Left ventricle myocardium inferior (tissue), 1 donor: ENCODE results near the gene ADAM33. TPM values are rescaled to one million over a fixed set of nuclear protein-coding genes. Genes with fewer than 3 reads are reported as not detected.

Experiments used
- DNase-seq: peaks from one replicate; pipeline ENCODE4 v3.0.0-alpha.2; 2020
- H3K27ac ChIP-seq: fragments of 200-600 bp; replicated peaks from 2 replicates; pipeline ENCODE4 v1.8.0; 2021
- H3K27me3 ChIP-seq: fragments of 200-600 bp; 2 replicates; pipeline ENCODE4 v1.8.0; 2021; ENCODE audit warnings: low read depth
- H3K36me3 ChIP-seq: fragments of 200-600 bp; 2 replicates; pipeline ENCODE4 v1.8.0; 2021
- H3K4me1 ChIP-seq: fragments of 200-600 bp; 2 replicates; pipeline ENCODE4 v1.8.0; 2021
- H3K4me3 ChIP-seq: fragments of 200-600 bp; 2 replicates; pipeline ENCODE4 v1.8.0; 2021; ENCODE audit warnings: mild to moderate bottlenecking, moderate library complexity
- H3K9me3 ChIP-seq: fragments of 200-600 bp; replicated peaks from 2 replicates; pipeline ENCODE4 v1.8.0; 2021
- CTCF ChIP-seq: fragments of 200-600 bp; IDR thresholded peaks from 2 replicates; pipeline ENCODE4 v1.8.0; 2021; ENCODE audit warnings: antibody characterized with exemption, mild to moderate bottlenecking, borderline replicate concordance
- intact Hi-C: fragments of 100-400 bp; cut with micrococcal nuclease; formaldehyde crosslinking; loops from one replicate; pipeline ENCODE4 v1.11.0; 2022
- total RNA-seq: library from RNA; stranded (reverse); fragmentation: NEBNext Ultra II Directional; extraction: Animal tissue kit (Norgen Biotek cat#: 25700); gene quantifications from one replicate; pipeline ENCODE4 v1.2.1, GENCODE V29; 2021
- donor health status: DM: no; HTN: yes; CAD: no; lungs with severe emphysema.

The ADAM33 gene
- total RNA-seq, 1 donor from 2014 or later, result 10.8 TPM

DNA sequence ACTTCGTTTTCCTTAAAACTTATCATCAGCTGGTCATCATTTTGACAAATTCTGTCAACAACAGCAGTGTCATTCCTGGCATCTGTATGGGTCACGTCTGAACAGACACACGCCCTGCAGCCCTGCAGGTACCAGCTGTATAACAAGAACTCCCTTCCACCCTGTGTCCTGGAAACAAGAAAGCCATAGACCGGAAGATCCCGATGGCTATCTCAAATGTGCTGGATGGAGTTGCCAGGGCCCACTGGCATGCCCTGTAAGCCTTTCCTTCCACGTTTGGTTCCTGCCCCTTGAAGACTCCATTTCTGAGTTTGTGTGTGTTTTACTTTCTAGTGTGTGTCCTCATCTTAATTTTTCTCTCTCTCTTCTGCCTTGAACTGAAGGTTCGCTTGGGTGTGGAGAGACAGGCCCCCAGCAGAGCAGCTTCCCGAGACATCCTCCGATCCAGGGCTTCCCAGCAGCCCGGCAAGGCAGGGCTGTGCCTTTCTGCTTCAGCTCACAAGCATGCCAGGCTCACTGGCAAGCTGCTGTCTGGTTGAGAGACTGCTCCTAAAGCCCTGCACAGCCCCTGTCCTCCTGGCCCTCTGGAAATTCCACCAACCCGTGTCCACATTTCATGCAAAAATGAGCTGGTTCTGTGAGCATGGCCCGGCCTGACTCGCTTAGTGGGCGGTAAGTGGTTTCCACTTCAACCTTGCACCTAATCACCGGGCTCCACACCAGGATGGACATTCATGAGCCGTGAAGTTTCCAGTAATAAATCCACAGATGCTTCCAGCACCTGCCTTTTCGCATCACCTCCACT lies 27.3 kb downstream of the ADAM33 start:
- Histone ChIP-seq H3K4me3 (no peak overlapping the region), H3K27me3 (peaks cover 24% of the 10 kb centered on the region), H3K4me1 (no peaks in the 10 kb centered on the region), H3K36me3 (peaks cover 10% of the 10 kb centered on the region), H3K9me3 (peaks cover 6% of the 10 kb centered on the region), H3K27ac (no peak overlapping the region)
- DNase-seq, result no peak
- intact Hi-C loops, result no loop called here
- TF ChIP-seq CTCF, result no peak

DNA sequence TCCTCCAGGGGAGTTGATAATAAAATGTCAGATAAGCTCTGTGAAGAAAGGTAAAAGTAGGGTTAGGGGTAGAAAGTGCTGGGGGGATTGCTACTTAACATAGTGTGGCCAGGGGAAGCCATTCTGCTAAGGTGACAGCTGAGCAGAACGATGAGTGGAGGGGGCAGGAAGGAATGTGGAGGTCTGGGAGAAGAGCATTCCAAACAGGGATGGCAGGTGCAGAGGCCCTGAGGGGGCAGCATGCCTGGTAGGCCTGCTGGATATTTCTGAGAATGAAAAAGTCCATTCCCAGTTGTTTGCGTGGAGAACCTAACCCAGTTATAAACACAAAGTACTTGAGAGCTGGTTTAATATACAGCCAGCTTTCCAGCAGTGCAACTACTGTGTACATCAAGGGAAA lies 27.9 kb downstream of the ADAM33 start:
- H3K9me3 ChIP-seq, result peaks cover 6% of the 10 kb centered on the region
- H3K27ac ChIP-seq, result no peak overlapping the region
- no peak for DNase-seq
- intact Hi-C loops, result no loop called here
- H3K27me3 ChIP-seq, result peaks cover 18% of the 10 kb centered on the region
- H3K36me3 ChIP-seq, result peaks cover 16% of the 10 kb centered on the region
- H3K4me3 ChIP-seq, result no peak overlapping the region
- TF ChIP-seq CTCF, result no peak
- no peaks in the 10 kb centered on the region for H3K4me1 ChIP-seq

DNA sequence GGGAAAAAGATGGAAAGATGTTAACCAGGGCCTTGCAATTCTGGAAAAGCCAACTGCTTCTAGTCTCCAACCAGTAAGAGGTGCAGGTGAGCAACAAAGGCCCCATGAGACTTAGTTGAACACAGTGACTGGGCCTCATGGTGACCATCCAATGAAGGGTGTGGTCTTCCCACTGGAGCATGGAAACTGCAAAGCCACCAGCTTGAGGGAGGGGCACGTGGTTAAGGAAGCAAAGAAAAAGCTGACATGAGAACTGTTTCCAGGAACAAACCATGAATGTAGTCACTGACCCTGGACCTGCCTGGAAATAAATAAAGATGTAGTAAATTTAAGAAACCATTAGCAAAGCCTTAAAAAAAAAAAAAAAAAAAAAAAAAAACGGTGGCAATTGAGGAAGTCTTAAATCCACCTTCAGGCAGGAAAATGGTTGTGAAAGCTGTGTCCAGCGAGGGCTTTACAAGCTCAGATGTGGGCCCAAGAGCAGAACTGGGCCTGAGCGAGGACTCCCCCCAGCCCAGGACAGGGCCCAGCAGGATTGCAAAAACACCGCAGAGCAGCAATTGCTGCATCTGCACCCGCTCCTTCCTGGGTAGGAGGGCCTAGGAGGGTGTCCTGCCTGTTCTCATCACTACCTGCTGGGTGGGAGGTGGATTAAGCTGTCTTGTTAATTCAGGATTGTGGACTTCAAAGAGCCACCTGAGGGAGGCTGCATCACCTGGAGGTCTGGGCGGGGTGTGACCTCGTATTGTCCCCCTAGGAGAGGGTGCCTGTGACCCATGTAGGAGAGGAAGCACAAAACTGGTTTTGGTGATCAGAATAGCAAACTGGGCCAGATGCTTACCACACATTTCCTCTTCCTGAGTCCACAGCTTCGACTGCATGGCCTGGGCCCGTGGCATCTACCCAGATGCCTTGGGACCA lies 28.9 kb downstream of the ADAM33 start:
- Histone ChIP-seq H3K9me3 (peaks cover 6% of the 10 kb centered on the region), H3K27me3 (peaks cover 8% of the 10 kb centered on the region), H3K4me1 (no peaks in the 10 kb centered on the region), H3K4me3 (no peak overlapping the region), H3K36me3 (peaks cover 26% of the 10 kb centered on the region), H3K27ac (no peak overlapping the region)
- DNase-seq, result no peak
- TF ChIP-seq CTCF, result no peak
- intact Hi-C loops, result no loop called here

DNA sequence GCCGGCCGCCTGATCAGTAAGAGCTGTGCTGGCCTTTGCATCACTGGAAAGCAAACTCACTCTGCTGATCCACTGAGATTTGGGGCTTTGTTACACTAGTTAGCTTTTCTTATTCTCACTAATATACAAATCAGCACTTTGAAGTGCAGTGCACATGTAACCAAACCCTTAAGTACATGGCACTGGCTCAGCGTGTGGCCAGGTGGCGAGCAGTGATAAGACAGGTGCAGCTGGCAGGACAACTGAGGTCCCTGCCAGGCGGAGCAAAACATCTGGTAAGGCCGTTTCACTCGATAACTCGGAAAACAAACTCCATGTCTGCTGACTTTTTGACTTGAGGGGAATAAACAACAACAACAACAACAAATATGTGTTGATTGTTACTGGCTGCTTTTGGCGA lies 29.6 kb downstream of the ADAM33 start:
- Histone ChIP-seq H3K4me3 (no peak overlapping the region), H3K27me3 (peaks cover 1% of the 10 kb centered on the region), H3K4me1 (no peaks in the 10 kb centered on the region), H3K27ac (no peak overlapping the region), H3K36me3 (peaks cover 33% of the 10 kb centered on the region), H3K9me3 (peaks cover 6% of the 10 kb centered on the region)
- no peak for TF ChIP-seq CTCF
- intact Hi-C loops, result no loop called here
- DNase-seq, result no peak

DNA sequence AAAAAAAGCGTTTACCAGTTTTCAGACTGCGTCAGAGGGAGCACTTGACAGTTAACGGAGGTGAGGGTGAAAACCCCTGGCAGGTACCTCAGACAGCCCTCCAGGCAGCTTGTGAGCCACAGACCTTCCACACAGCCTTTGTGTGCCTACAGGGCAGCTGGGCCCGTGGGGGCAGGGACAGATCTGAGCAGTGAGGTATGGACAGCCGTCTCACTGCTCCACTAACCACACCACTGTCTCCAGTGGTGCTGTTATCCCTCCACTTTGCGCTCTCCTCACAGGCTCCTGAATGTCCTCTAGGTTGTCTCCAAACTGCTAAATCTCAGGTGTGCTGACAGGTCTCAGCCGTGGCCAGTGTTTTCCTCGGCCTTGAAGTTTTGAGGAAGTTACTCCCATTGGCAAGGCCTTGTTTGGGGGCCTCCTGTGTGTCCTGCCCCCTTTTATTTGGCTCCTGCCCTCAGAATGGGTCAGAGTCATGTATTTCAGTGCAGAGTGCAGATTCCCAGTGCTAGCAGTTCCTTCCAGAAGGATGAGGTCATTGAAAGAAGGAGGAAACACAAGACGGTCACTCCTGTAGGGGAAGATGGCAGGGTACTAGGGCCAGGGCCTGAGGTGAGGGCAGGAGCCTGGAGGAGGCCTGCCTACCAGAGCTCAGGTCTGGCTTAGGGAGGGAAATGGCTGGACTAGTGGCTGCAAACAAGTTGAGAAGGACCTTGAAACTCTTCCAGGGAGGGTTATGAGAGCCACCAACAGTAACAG lies 30.4 kb downstream of the ADAM33 start:
- peaks cover 6% of the 10 kb centered on the region for H3K9me3 ChIP-seq
- no peak for TF ChIP-seq CTCF
- DNase-seq, result no peak
- H3K4me3 ChIP-seq, result no peak overlapping the region
- no peaks in the 10 kb centered on the region for H3K4me1 ChIP-seq
- no peaks in the 10 kb centered on the region for H3K27me3 ChIP-seq
- no peak overlapping the region for H3K27ac ChIP-seq
- intact Hi-C loops, result no loop called here
- H3K36me3 ChIP-seq, result peaks cover 38% of the 10 kb centered on the region
